Liver (tissue), 9 donors: ENCODE measurements around the gene TRIM8. TPM values are rescaled to one million over a fixed set of nuclear protein-coding genes. Genes with fewer than 3 reads are reported as not detected.
A peak's percentile ranks its signal among the peaks of the same experiment; 100 is the strongest.

ENCODE experiments used
- DNase-seq: peaks from one replicate; pipeline ENCODE4 v3.0.0-alpha.2; 2017; ENCODE audit warnings: low spot score
- H3K27ac ChIP-seq, 2 donors: one replicate each; pipeline ENCODE4 v1.7.0; 2013; ENCODE audit warnings: inconsistent platforms in 2 of 2, low read length in 2 of 2, control low read depth in 1 of 2, low read depth in 1 of 2, mild to moderate bottlenecking in 1 of 2
- H3K27me3 ChIP-seq, 4 donors: one replicate each; pipeline versions ENCODE4 v1.6.1 to v1.7.0; 2013; ENCODE audit warnings: low read length in 3 of 4, inconsistent platforms in 1 of 4, mild to moderate bottlenecking in 1 of 4, moderate library complexity in 1 of 4; ENCODE audit not compliant: control insufficient read depth in 4 of 4, insufficient read depth in 4 of 4
- H3K36me3 ChIP-seq, 4 donors: one replicate each; pipeline versions ENCODE4 v1.6.1 to v1.7.0; 2013; ENCODE audit warnings: low read length in 3 of 4, mild to moderate bottlenecking in 3 of 4, low read depth in 1 of 4, moderate library complexity in 1 of 4; ENCODE audit not compliant: control insufficient read depth in 4 of 4, insufficient read depth in 3 of 4
- H3K4me1 ChIP-seq, 4 donors: one replicate each; pipeline versions ENCODE4 v1.6.1 to v1.7.0; 2013; ENCODE audit warnings: low read length in 3 of 4, mild to moderate bottlenecking in 3 of 4, moderate library complexity in 1 of 4; ENCODE audit not compliant: control insufficient read depth in 4 of 4, insufficient read depth in 4 of 4
- H3K4me3 ChIP-seq, 3 donors: one replicate each; pipeline versions ENCODE4 v1.6.1 to v1.7.0; 2013; ENCODE audit warnings: low read length in 3 of 3, control low read depth in 1 of 3, low read depth in 1 of 3, mild to moderate bottlenecking in 1 of 3
- H3K9ac ChIP-seq, 2 donors: one replicate each; pipeline ENCODE4 v1.7.0; 2013; ENCODE audit warnings: low read length in 2 of 2, mild to moderate bottlenecking in 2 of 2, moderate library complexity in 2 of 2, control low read depth in 1 of 2, low read depth in 1 of 2
- H3K9me3 ChIP-seq, 4 donors: one replicate each; pipeline versions ENCODE4 v1.6.1 to v1.7.0; 2013; ENCODE audit warnings: low read length in 3 of 4; ENCODE audit not compliant: control insufficient read depth in 4 of 4
- ATF3 ChIP-seq: IDR thresholded peaks from 2 replicates; pipeline ENCODE4 v1.6.1; 2016; ENCODE audit warnings: antibody characterized with exemption
- EGR1 ChIP-seq, 2 donors: IDR thresholded peaks; 2 replicates each; pipeline ENCODE4 v1.6.1; 2016 to 2018; ENCODE audit warnings: antibody characterized with exemption in 2 of 2, low read depth in 2 of 2
- GABPA ChIP-seq, 2 donors: IDR thresholded peaks in 1 of 2; conservative IDR thresholded peaks in 1 of 2; 2 replicates each; pipeline ENCODE4 v1.6.1; 2016; ENCODE audit warnings: antibody characterized with exemption in 2 of 2, mild to moderate bottlenecking in 1 of 2, moderate library complexity in 1 of 2
- HNF4A ChIP-seq, 2 donors: conservative IDR thresholded peaks; 2 replicates each; pipeline ENCODE4 v1.6.1; 2016; ENCODE audit warnings: antibody characterized with exemption in 2 of 2, mild to moderate bottlenecking in 2 of 2
- HNF4G ChIP-seq: IDR thresholded peaks from 2 replicates; pipeline ENCODE4 v1.6.1; 2016; ENCODE audit warnings: antibody characterized with exemption
- JUND ChIP-seq, 2 donors: IDR thresholded peaks; 2 replicates each; pipeline ENCODE4 v1.6.1; 2016; ENCODE audit warnings: antibody characterized with exemption in 2 of 2
- NR2F2 ChIP-seq: IDR thresholded peaks from 2 replicates; pipeline ENCODE4 v1.6.1; 2016; ENCODE audit warnings: antibody characterized with exemption
- RAD21 ChIP-seq, 2 donors: IDR thresholded peaks; 2 replicates each; pipeline ENCODE4 v1.6.1; 2016; ENCODE audit warnings: antibody characterized with exemption in 2 of 2, mild to moderate bottlenecking in 2 of 2
- REST ChIP-seq: IDR thresholded peaks from 2 replicates; pipeline ENCODE4 v1.6.1; 2016; ENCODE audit warnings: antibody characterized with exemption, mild to moderate bottlenecking
- RXRA ChIP-seq, 2 donors: IDR thresholded peaks; 2 replicates each; pipeline ENCODE4 v1.6.1; 2017 to 2018; ENCODE audit warnings: antibody characterized with exemption in 2 of 2, mild to moderate bottlenecking in 1 of 2
- SP1 ChIP-seq: IDR thresholded peaks from 2 replicates; pipeline ENCODE4 v1.6.1; 2018; ENCODE audit warnings: antibody characterized with exemption, mild to moderate bottlenecking
- TAF1 ChIP-seq: conservative IDR thresholded peaks from 2 replicates; pipeline ENCODE4 v1.6.1; 2016; ENCODE audit warnings: antibody characterized with exemption, mild to moderate bottlenecking
- YY1 ChIP-seq: IDR thresholded peaks from 2 replicates; pipeline ENCODE4 v1.6.1; 2016; ENCODE audit warnings: antibody characterized with exemption, mild to moderate bottlenecking
- ZBTB33 ChIP-seq: IDR thresholded peaks from 2 replicates; pipeline ENCODE4 v1.6.1; 2016; ENCODE audit warnings: antibody characterized with exemption
- WGBS: extraction: QIAGEN DNeasy Blood & Tissue Kit; methylation state at CpG from one replicate; pipeline ENCODE4 v1.1.7; 2013; 5-methylcytosine and 5-hydroxymethylcytosine counted together
- polyA plus RNA-seq, 2 donors: library from polyadenylated mRNA; stranded (reverse) in 1 of 2; unstranded in 1 of 2; fragments of 200-250 nt in 1 of 2; fragments of >200 nt in 1 of 2; fragmentation: Nextera tagmentation in 1 of 2; extraction: Ambion mirVana in 1 of 2; gene quantifications; one replicate each; pipeline versions ENCODE4 v1.2.1 to v1.2.3, GENCODE V29; 2013 to 2015
- total RNA-seq, 2 donors: library from RNA; depleted of rRNA; stranded (reverse); fragments of >200 nt; gene quantifications; one replicate each; pipeline ENCODE4 v1.2.3, GENCODE V29; 2014
- TF ChIP-seq, protein P1 (sequence below): IDR thresholded peaks from 2 replicates; pipeline ENCODE4 v1.6.1; 2016; ENCODE audit warnings: antibody characterized with exemption
- donor health status: healthy.
- donor health status: healthy.
- donor health status: healthy.
- donor health status: healthy.
- donor health status: healthy.

Gene TRIM8
- total and polyA plus RNA-seq, 4 donors, result 15.8 to 45.3 (median 30.6) TPM

- Histone ChIP-seq H3K36me3 (no peaks in the 10 kb centered on the region), H3K27me3 (no peaks in the 10 kb centered on the region), H3K9me3 (no peaks in the 10 kb centered on the region), H3K27ac (peak overlapping the region; percentile 99), H3K4me1 (peaks cover 6 to 24% (median 12%) of the 10 kb centered on the region in 4 donors), H3K9ac (peak overlapping the region; percentile 63 to 86), H3K4me3 (peak overlapping the region; percentile 74 to 93 (median 76))
- DNase-seq, result peak; percentile 99
- TF ChIP-seq RAD21 (IDR thresholded peaks at IDR 0.05) (peak in 1 of 2 donors; percentile 28), TAF1 (no peak), GABPA (IDR thresholded peaks at IDR 0.05 in 1 of 2, conservative IDR thresholded peaks at IDR 0.05 in 1 of 2) (peak; percentile 68 to 84), RXRA (IDR thresholded peaks at IDR 0.05) (peak; percentile 17 to 36), ZBTB33 (peak; percentile 38), ATF3 (peak; percentile 18), NR2F2 (no peak), JUND (IDR thresholded peaks at IDR 0.05) (peak in 1 of 2 donors; percentile 31), SP1 (peak; percentile 86), HNF4G (no peak), YY1 (peak; percentile 48), EGR1 (IDR thresholded peaks at IDR 0.05; ENCODE audit: low read depth in 2 of 2) (no peak), REST (peak; percentile 84)
- TF ChIP-seq, protein P1, sequence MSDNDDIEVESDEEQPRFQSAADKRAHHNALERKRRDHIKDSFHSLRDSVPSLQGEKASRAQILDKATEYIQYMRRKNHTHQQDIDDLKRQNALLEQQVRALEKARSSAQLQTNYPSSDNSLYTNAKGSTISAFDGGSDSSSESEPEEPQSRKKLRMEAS, result peak; percentile 43
- under 1% methylated on average over 77 of the region's 77 CpGs for WGBS
Measured at GRCh38 chr10:102641880-102642735, 2.2 kb upstream of the TRIM8 start.

- WGBS, result under 1% methylated on average over 45 of the region's 45 CpGs
- no peaks in the 10 kb centered on the region for H3K36me3 ChIP-seq
- peaks cover 8 to 31% (median 19%) of the 10 kb centered on the region in 4 donors for H3K4me1 ChIP-seq
- peak; percentile 61 for DNase-seq
- no peaks in the 10 kb centered on the region for H3K9me3 ChIP-seq
- TF ChIP-seq, protein P1, result no peak
- TF ChIP-seq HNF4A (conservative IDR thresholded peaks at IDR 0.05), result peak in 1 of 2 donors; percentile 7
- H3K4me3 ChIP-seq, result peak overlapping the region; percentile 57 to 93 (median 74)
- peak overlapping the region; percentile 99 for H3K27ac ChIP-seq
- peak overlapping the region; percentile 63 to 80 for H3K9ac ChIP-seq
- H3K27me3 ChIP-seq, result no peaks in the 10 kb centered on the region
Measured at GRCh38 chr10:102642736-102643335, 1.4 kb upstream of the TRIM8 start.
